ENCODE data around the gene SMIM5.

The SMIM5 gene

GRCh38 chr17:75640556-75641119, 7.4 kb downstream of the SMIM5 start:
- DNase-seq (ENCODE audit: low read depth), result no peak

- DNase-seq (ENCODE audit: low read depth), result no peak
Measured at GRCh38 chr17:75641343-75641742, 8.1 kb downstream of the SMIM5 start.

GRCh38 chr17:75642182-75642783, 9.0 kb downstream of the SMIM5 start:
- DNase-seq (ENCODE audit: low read depth), result no peak

GRCh38 chr17:75642784-75643642, 9.8 kb downstream of the SMIM5 start:
- DNase-seq (ENCODE audit: low read depth), result no peak

- DNase-seq (ENCODE audit: low read depth), result no peak
Measured at GRCh38 chr17:75643643-75644017, 10.4 kb downstream of the SMIM5 start.

- DNase-seq (ENCODE audit: low read depth), result no peak
Measured at GRCh38 chr17:75645501-75645888, 12.3 kb downstream of the SMIM5 start.

- no peak for DNase-seq (ENCODE audit: low read depth)
Measured at GRCh38 chr17:75645889-75646637, 12.8 kb downstream of the SMIM5 start.

- DNase-seq (ENCODE audit: low read depth), result no peak
Measured at GRCh38 chr17:75646638-75646992, 13.4 kb downstream of the SMIM5 start.

- no peak for DNase-seq (ENCODE audit: low read depth)
Measured at GRCh38 chr17:75647061-75647460, 13.8 kb downstream of the SMIM5 start.

- DNase-seq (ENCODE audit: low read depth), result no peak
Measured at GRCh38 chr17:75647921-75648320, 14.7 kb downstream of the SMIM5 start.

- no peak for DNase-seq (ENCODE audit: low read depth)
Measured at GRCh38 chr17:75649687-75650086, 16.5 kb downstream of the SMIM5 start.

- no peak for DNase-seq (ENCODE audit: low read depth)
Measured at GRCh38 chr17:75650874-75651273, 17.6 kb downstream of the SMIM5 start.

GRCh38 chr17:75652341-75652740, 19.1 kb downstream of the SMIM5 start:
- DNase-seq (ENCODE audit: low read depth), result no peak

- DNase-seq (ENCODE audit: low read depth), result no peak
Measured at GRCh38 chr17:75652934-75653549, 19.8 kb downstream of the SMIM5 start.

- no peak for DNase-seq (ENCODE audit: low read depth)
Measured at GRCh38 chr17:75654176-75654575, 20.9 kb downstream of the SMIM5 start.

GRCh38 chr17:75658237-75658636, 25.0 kb downstream of the SMIM5 start:
- no peak for DNase-seq (ENCODE audit: low read depth)

- no peak for DNase-seq (ENCODE audit: low read depth)
Measured at GRCh38 chr17:75661531-75661930, 28.3 kb downstream of the SMIM5 start.

- DNase-seq (ENCODE audit: low read depth), result no peak
Measured at GRCh38 chr17:75662511-75662910, 29.3 kb downstream of the SMIM5 start.

GRCh38 chr17:75664099-75664549, 30.9 kb downstream of the SMIM5 start:
- no peak for DNase-seq (ENCODE audit: low read depth)

- DNase-seq (ENCODE audit: low read depth), result no peak
Measured at GRCh38 chr17:75665981-75666380, 32.7 kb downstream of the SMIM5 start.

GRCh38 chr17:75666959-75667790, 33.9 kb downstream of the SMIM5 start, which contains the start of the genes RECQL5 and SAP30BP:
Gene RECQL5 (minus strand): TSS chr17:75667154. CDS start chr17:75666557, 597 bp downstream.
Gene SAP30BP (plus strand): TSS chr17:75667338. CDS start chr17:75667373, 35 bp downstream.
- peak; percentile 97 for DNase-seq (ENCODE audit: low read depth)
